ENCODE results near the gene TMEM269. TPM values are rescaled to one million over a fixed set of nuclear protein-coding genes. Genes with fewer than 3 reads are reported as not detected.

The TMEM269 gene
- total RNA-seq, 2 donors from 2014 or later: 0.20 to 0.66 TPM

DNA sequence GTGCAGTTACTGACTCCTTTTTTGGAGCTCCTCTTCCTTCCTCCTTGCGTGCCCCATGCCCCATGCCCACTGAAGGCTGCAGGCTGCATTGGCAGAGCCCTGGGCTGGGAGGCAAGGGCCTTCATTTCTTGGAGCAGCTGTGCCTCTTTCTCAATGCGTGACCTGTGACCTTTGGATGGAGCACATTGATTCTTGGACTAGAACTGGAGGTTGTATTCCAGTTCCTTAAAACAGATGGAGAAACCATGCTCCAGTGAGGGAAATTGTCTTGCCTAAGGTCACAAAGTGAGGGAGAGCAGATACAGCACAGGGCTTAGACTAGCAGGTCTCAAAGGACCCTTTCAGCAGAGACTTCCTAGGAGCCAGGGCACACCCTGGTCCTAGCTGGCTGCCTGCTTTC, 9.0 kb downstream of the TMEM269 start:
- Histone ChIP-seq H3K9me3 (ENCODE audit: control insufficient read depth, low read length) (no peaks in the 10 kb centered on the region), H3K4me3 (ENCODE audit: low read length) (no peak overlapping the region), H3K36me3 (ENCODE audit: control insufficient read depth, insufficient read depth, low read length) (no peaks in the 10 kb centered on the region), H3K4me1 (ENCODE audit: control insufficient read depth, insufficient read depth, low read length) (no peaks in the 10 kb centered on the region), H3K27ac (ENCODE audit: low read depth, low read length) (no peak overlapping the region), H3K27me3 (ENCODE audit: control insufficient read depth, insufficient read depth, low read length, poor library complexity, severe bottlenecking) (no peaks in the 10 kb centered on the region), H3K9ac (ENCODE audit: extremely low read depth, low read length, poor library complexity, severe bottlenecking) (no peak overlapping the region)
- Mint-ChIP-seq H3K27ac (no peak overlapping the region), H3K36me3 (ENCODE audit: low read depth) (no peaks in the 10 kb centered on the region), H3K9me3 (no peaks in the 10 kb centered on the region), H3K4me1 (peaks cover 9% of the 10 kb centered on the region), H3K27me3 (ENCODE audit: insufficient read depth) (peaks cover 3% of the 10 kb centered on the region), H3K4me3 (no peak overlapping the region)
- WGBS, 2 experiments (ENCODE audit: insufficient coverage in 1 of 2, insufficient read length in 1 of 2): 97 to 100% methylated on average over 2 of the region's 2 CpGs
- TF ChIP-seq, protein P1, sequence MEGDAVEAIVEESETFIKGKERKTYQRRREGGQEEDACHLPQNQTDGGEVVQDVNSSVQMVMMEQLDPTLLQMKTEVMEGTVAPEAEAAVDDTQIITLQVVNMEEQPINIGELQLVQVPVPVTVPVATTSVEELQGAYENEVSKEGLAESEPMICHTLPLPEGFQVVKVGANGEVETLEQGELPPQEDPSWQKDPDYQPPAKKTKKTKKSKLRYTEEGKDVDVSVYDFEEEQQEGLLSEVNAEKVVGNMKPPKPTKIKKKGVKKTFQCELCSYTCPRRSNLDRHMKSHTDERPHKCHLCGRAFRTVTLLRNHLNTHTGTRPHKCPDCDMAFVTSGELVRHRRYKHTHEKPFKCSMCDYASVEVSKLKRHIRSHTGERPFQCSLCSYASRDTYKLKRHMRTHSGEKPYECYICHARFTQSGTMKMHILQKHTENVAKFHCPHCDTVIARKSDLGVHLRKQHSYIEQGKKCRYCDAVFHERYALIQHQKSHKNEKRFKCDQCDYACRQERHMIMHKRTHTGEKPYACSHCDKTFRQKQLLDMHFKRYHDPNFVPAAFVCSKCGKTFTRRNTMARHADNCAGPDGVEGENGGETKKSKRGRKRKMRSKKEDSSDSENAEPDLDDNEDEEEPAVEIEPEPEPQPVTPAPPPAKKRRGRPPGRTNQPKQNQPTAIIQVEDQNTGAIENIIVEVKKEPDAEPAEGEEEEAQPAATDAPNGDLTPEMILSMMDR (conservative IDR thresholded peaks at IDR 0.05): no peak
- no peak for DNase-seq

DNA sequence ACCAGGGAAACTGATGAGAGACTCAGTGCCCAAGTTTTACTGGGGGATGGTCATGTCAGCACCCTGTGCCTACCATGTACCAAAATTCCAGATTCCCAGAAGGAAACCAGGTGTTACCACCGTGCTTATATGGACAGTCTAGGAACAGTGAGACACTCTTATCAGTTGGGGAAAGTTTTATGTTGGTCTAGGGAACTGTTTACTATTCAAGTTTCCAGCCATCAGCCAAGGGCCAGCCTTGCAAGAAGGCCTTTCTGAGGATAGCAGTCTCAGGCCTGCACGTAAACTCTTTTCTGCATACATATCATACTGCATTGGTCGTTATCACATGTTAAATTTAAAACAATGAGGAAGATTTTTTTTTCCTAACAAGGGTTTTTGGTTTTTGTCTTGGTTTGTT, 12.6 kb downstream of the TMEM269 start:
- Histone ChIP-seq H3K9me3 (ENCODE audit: control insufficient read depth, low read length) (no peaks in the 10 kb centered on the region), H3K27me3 (ENCODE audit: control insufficient read depth, insufficient read depth, low read length, poor library complexity, severe bottlenecking) (no peaks in the 10 kb centered on the region), H3K36me3 (ENCODE audit: control insufficient read depth, insufficient read depth, low read length) (no peaks in the 10 kb centered on the region), H3K4me1 (ENCODE audit: control insufficient read depth, insufficient read depth, low read length) (no peaks in the 10 kb centered on the region), H3K9ac (ENCODE audit: extremely low read depth, low read length, poor library complexity, severe bottlenecking) (no peak overlapping the region), H3K4me3 (ENCODE audit: low read length) (no peak overlapping the region), H3K27ac (ENCODE audit: low read depth, low read length) (no peak overlapping the region)
- Mint-ChIP-seq H3K4me3 (no peak overlapping the region), H3K27ac (no peak overlapping the region), H3K27me3 (ENCODE audit: insufficient read depth) (peaks cover 3% of the 10 kb centered on the region), H3K4me1 (peaks cover 9% of the 10 kb centered on the region), H3K9me3 (peaks cover 3% of the 10 kb centered on the region), H3K36me3 (ENCODE audit: low read depth) (no peaks in the 10 kb centered on the region)
- WGBS, 2 experiments (ENCODE audit: insufficient coverage in 1 of 2, insufficient read length in 1 of 2): 98% methylated on average over 3 of the region's 3 CpGs; no CpG with 5 or more reads in 1 of the 2 experiments
- TF ChIP-seq, protein P1 (conservative IDR thresholded peaks at IDR 0.05): no peak
- DNase-seq: no peak

DNA sequence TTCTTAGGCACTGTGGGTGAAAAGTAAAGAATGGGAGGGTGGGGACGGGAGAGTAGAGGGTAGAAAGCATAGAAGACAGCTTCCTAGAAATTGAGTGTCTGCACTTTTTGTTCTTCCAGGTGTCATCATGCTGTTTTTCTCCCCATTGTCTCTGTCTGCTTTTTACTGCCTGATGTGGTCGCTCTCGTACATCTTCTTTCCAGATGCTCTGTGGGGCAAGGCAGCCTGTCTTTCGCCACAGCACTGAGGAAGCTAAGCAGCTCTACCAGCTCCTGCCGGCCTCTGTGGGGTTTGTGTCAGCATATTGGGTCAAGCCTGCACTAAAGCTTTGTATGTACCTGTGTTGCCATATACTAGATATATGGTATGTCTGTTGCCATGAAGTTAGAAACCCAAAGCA, 13.2 kb downstream of the TMEM269 start:
- DNase-seq: no peak
- TF ChIP-seq, protein P1 (conservative IDR thresholded peaks at IDR 0.05): no peak
- WGBS, 2 experiments (ENCODE audit: insufficient coverage in 1 of 2, insufficient read length in 1 of 2): 89 to 100% methylated on average over 1 to 5 of the region's 5 CpGs
- Histone ChIP-seq H3K4me1 (ENCODE audit: control insufficient read depth, insufficient read depth, low read length) (no peaks in the 10 kb centered on the region), H3K9me3 (ENCODE audit: control insufficient read depth, low read length) (no peaks in the 10 kb centered on the region), H3K27me3 (ENCODE audit: control insufficient read depth, insufficient read depth, low read length, poor library complexity, severe bottlenecking) (no peaks in the 10 kb centered on the region), H3K4me3 (ENCODE audit: low read length) (no peak overlapping the region), H3K9ac (ENCODE audit: extremely low read depth, low read length, poor library complexity, severe bottlenecking) (no peak overlapping the region), H3K36me3 (ENCODE audit: control insufficient read depth, insufficient read depth, low read length) (no peaks in the 10 kb centered on the region), H3K27ac (ENCODE audit: low read depth, low read length) (no peak overlapping the region)
- Mint-ChIP-seq H3K27me3 (ENCODE audit: insufficient read depth) (peaks cover 3% of the 10 kb centered on the region), H3K4me1 (peaks cover 9% of the 10 kb centered on the region), H3K4me3 (no peak overlapping the region), H3K9me3 (peaks cover 4% of the 10 kb centered on the region), H3K27ac (no peak overlapping the region), H3K36me3 (ENCODE audit: low read depth) (no peaks in the 10 kb centered on the region)
